Measurements from ENCODE around the gene VASH1. TPM values are rescaled to one million over a fixed set of nuclear protein-coding genes. Genes with fewer than 3 reads are reported as not detected.

VASH1 gene
- total RNA-seq, 1 donor from 2014 or later = 8.7 TPM

DNA sequence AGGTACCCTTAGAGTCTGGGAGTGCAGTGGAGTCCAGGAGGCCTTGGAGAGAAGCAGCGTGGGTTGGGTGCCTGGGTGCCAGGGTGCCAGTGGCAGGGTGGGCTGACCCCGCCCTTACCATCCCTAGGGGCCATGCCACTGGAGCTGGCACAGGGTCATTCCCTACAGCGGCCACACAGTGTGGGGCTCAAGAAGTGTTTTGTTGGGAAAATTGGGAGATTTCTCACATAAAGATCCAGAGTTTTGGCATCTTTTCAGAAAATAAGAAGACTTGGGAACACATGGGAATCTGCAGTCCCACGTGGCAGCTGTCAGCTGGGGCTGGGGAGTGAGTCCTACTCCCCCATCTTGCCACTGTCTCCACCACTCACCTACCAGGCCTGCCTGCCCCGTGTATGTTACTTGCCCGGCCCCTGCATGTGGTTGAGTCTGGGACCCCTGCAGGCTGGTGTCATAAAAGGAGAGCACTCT, 4.2 kb downstream of the VASH1 start:
- H3K27me3 ChIP-seq (ENCODE audit: control insufficient read depth, insufficient read depth, low read length) = peaks cover 7% of the 10 kb centered on the region
- H3K4me3 ChIP-seq (ENCODE audit: low read depth, low read length) = no peak overlapping the region
- TF ChIP-seq, protein P1, sequence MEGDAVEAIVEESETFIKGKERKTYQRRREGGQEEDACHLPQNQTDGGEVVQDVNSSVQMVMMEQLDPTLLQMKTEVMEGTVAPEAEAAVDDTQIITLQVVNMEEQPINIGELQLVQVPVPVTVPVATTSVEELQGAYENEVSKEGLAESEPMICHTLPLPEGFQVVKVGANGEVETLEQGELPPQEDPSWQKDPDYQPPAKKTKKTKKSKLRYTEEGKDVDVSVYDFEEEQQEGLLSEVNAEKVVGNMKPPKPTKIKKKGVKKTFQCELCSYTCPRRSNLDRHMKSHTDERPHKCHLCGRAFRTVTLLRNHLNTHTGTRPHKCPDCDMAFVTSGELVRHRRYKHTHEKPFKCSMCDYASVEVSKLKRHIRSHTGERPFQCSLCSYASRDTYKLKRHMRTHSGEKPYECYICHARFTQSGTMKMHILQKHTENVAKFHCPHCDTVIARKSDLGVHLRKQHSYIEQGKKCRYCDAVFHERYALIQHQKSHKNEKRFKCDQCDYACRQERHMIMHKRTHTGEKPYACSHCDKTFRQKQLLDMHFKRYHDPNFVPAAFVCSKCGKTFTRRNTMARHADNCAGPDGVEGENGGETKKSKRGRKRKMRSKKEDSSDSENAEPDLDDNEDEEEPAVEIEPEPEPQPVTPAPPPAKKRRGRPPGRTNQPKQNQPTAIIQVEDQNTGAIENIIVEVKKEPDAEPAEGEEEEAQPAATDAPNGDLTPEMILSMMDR (IDR thresholded peaks at IDR 0.05; ENCODE audit: insufficient read depth, low read length, poor library complexity, severe bottlenecking) = no peak
- DNase-seq (ENCODE audit: low read depth) = no peak
- no peaks in the 10 kb centered on the region for H3K36me3 ChIP-seq (ENCODE audit: control insufficient read depth, insufficient read depth, low read length)

DNA sequence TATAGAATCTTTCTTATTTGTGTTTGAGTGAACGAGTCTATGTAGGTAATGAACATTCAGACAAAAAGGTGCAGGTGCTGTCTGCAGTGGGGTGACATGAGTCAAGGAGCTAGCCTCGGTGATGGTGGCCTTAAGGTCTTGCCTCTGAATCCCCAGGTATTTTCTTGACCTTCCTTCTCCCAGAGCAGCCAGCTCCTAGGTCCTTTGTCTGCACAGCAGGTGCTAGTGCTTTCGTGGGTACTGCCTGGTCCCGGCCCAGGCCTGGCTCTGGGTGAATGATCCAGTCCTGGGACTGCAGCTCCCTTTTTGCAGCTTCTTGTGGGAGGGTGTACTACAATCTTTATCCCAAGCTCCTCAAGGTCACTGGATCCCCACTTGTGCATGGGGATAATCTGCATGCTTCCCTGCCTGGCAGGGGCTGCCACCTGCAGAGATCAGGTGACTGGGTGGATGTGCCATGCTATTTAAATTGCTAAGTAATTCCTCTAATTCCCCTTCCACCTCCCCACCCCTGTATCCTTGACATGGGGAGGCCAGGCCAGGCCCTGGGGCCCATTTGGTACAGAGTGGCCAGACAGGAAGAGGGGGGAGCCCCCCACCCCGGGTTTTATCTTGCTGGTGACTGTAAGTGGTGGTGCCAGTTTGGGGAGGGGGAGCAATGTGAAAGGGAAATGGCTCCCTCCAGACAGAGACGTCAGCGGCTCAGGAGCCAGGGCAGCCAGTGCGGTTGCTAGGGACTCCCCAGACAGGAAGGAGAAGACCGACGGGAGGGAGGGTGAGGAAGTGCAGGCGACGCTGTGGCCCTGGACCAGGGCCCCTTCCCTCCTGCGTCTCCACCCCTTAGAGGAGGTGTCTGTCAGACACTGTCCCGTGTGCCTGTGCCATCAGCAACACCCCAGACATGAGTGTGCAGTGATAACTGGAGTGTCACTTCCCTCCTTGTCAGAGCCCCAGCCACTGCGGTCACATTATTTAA, 6.7 kb downstream of the VASH1 start:
- no peak for DNase-seq (ENCODE audit: low read depth)
- Histone ChIP-seq H3K36me3 (ENCODE audit: control insufficient read depth, insufficient read depth, low read length) (no peaks in the 10 kb centered on the region), H3K4me3 (ENCODE audit: low read depth, low read length) (no peak overlapping the region), H3K27me3 (ENCODE audit: control insufficient read depth, insufficient read depth, low read length) (peaks cover 3% of the 10 kb centered on the region)
- TF ChIP-seq, protein P1 (IDR thresholded peaks at IDR 0.05; ENCODE audit: insufficient read depth, low read length, poor library complexity, severe bottlenecking) = no peak

DNA sequence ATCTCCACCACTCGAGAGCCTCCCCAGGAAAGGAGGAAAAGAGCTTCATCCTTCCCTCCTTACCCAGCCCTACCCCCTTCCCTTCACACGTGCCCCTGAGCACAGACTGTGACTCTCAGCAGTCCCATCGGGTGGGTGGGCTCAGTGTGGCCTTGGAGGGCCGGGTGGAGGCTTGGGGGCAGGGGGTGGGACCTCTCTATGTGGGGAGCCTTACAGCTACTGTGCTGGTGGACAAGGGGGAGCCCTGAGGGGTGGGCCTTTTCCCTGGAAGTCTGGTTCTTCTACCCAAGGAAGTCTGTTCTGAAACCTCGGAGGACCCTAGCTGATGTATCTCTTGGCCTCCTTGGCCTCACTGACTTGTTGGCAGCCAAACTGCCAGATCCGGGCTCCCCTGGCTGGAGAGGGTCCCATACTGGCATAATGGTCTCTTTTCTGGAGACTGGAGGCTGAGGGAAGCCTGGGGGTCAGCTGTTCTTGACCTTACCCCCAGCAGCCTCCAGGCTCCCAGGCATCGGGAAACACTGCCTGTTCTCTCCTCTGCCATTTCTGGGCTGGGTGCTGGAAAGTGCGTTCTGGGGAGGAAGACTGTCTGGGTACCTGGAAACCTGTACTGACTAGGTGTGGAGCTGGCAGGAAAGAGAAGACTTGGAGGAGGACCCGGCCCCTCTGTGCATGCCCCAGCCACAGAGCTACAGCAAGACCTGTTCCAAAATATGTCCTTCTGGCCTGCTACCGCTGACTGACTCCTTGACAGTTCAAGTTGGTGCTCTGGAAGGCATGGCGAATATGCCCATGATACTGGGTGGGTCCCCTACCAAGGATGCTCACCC, 7.6 kb downstream of the VASH1 start:
- Histone ChIP-seq H3K27me3 (ENCODE audit: control insufficient read depth, insufficient read depth, low read length) (peaks cover 3% of the 10 kb centered on the region), H3K4me3 (ENCODE audit: low read depth, low read length) (no peak overlapping the region), H3K36me3 (ENCODE audit: control insufficient read depth, insufficient read depth, low read length) (no peaks in the 10 kb centered on the region)
- TF ChIP-seq, protein P1 (IDR thresholded peaks at IDR 0.05; ENCODE audit: insufficient read depth, low read length, poor library complexity, severe bottlenecking) = no peak
- DNase-seq (ENCODE audit: low read depth) = no peak

DNA sequence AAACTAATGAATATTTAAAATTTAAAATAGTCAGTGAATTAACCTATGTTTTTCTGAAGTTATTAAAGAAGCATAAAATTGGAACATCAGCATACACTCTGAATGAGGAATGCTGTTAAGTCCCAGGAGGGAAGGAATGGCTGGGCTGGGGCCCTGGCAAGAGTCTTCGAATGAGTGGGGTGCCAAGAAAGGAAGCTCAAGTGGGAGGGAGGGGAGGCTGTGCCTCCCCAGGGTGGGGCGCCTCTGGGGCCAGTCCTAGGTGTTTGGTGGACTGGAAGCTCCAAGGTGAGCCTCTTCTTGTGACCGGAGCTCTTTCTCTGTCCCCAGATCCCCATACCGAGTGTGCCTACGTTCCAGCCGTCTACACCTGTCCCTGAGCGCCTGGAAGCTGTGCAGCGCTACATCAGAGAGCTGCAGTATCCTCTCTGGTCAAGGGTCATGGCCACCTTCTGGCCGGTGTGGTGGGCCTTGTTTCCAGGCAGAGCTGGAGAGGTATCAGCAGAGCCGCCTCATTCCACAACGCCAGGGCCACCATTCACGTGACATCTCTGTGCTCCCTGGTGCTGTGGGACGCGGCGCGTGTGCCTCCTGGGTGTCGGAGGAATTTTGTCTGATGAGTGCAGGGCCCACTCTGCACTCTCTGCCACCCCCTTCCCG, 8.5 kb downstream of the VASH1 start:
- TF ChIP-seq, protein P1 (IDR thresholded peaks at IDR 0.05; ENCODE audit: insufficient read depth, low read length, poor library complexity, severe bottlenecking) = no peak

DNA sequence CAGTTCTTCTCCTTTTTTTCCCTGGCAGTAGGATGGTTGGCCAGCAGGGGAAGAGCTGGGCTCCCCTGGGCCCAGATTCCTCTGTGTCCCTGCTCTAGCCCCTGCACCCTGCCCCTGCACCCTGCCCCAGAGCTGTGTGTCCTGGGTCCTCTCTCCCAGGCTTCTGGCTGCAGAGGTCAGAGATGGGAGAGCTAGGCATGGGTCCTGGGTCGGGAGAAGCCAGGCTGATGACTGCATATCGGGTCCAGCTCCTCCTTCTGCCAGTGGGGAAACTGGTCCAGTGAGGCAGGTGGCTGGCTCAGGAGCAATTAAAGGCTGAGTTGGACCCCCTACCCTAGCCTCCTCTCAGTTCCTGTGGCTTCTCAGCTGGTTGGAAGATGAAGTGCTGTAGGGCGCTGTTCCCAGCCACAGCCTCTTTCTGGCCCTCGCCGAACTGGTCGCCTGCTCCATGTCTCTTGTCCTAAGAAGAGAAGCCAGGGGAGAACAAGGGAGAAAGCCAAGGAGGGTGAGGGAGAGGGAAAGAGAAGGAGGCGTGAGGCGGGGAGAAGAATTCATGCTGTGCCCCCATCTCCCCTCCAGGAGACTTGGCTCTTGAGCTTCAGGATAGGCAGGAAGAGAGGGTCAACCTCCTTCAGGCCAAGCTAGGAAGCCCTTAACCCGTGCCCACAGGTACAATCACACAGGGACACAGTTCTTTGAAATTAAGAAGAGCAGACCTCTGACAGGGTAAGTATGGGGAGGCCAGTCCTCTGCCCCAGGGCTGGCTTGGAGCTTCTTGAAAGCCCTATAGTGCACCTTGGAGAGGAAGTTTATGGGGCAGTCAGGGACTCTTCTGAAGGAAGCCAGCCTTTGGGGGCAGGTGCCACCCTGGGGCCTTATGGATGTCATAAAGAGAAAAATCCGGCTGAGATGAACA, 9.5 kb downstream of the VASH1 start:
- Histone ChIP-seq H3K36me3 (ENCODE audit: control insufficient read depth, insufficient read depth, low read length) (no peaks in the 10 kb centered on the region), H3K27me3 (ENCODE audit: control insufficient read depth, insufficient read depth, low read length) (peaks cover 3% of the 10 kb centered on the region), H3K4me3 (ENCODE audit: low read depth, low read length) (no peak overlapping the region)
- TF ChIP-seq, protein P1 (IDR thresholded peaks at IDR 0.05; ENCODE audit: insufficient read depth, low read length, poor library complexity, severe bottlenecking) = no peak
- no peak for DNase-seq (ENCODE audit: low read depth)

More for the DNA sequence above, 8.5 kb downstream of the VASH1 start:
- H3K4me3 ChIP-seq (ENCODE audit: low read depth, low read length) = no peak overlapping the region
- no peaks in the 10 kb centered on the region for H3K36me3 ChIP-seq (ENCODE audit: control insufficient read depth, insufficient read depth, low read length)
- peaks cover 3% of the 10 kb centered on the region for H3K27me3 ChIP-seq (ENCODE audit: control insufficient read depth, insufficient read depth, low read length)
- no peak for DNase-seq (ENCODE audit: low read depth)
